K562 (cell line): Measurements from ENCODE around the gene COASY. TPM values are rescaled to one million over a fixed set of nuclear protein-coding genes. Genes with fewer than 3 reads are reported as not detected.

Source experiments
- CC2D1A ChIP-seq: fragments of 450-650 bp; IDR thresholded peaks from 2 replicates; pipeline ENCODE4 v1.6.1; 2017; ENCODE audit warnings: mild to moderate bottlenecking
- ESRRB ChIP-seq: fragments of 250-450 bp; sonication (Bioruptor Pico); IDR thresholded peaks from 2 replicates; pipeline ENCODE4 v1.5.0; 2020; ENCODE audit warnings: mild to moderate bottlenecking, moderate library complexity, borderline replicate concordance
- FOSL1 ChIP-seq: fragments of 200-800 bp; sonication (Bioruptor generic); conservative IDR thresholded peaks from 2 replicates; pipeline ENCODE4 v1.6.1; 2016; ENCODE audit warnings: missing genetic modification characterization, missing compliant biosample characterization
- GATAD2B ChIP-seq: fragments of 450-650 bp; IDR thresholded peaks from 2 replicates; pipeline ENCODE4 v1.6.1; 2017; ENCODE audit warnings: mild to moderate bottlenecking, borderline replicate concordance
- LEF1 ChIP-seq: fragments of 450-650 bp; IDR thresholded peaks from 2 replicates; pipeline ENCODE4 v1.6.1; 2016; ENCODE audit warnings: mild to moderate bottlenecking
- NFE2L1 ChIP-seq: fragments of 450-650 bp; IDR thresholded peaks from 2 replicates; pipeline ENCODE4 v1.6.1; 2016; ENCODE audit warnings: missing genetic modification characterization, low read depth, mild to moderate bottlenecking, missing compliant biosample characterization, moderate library complexity, borderline replicate concordance
- SAFB ChIP-seq: fragments of 200-400 bp; formaldehyde crosslinking; IDR thresholded peaks from 2 replicates; pipeline ENCODE4 v1.6.1; 2017; ENCODE audit warnings: low read depth, low read length, borderline replicate concordance
- SMARCC2 ChIP-seq: fragments of 450-650 bp; IDR thresholded peaks from 2 replicates; pipeline ENCODE4 v1.6.1; 2017; ENCODE audit warnings: antibody characterized with exemption, moderate library complexity, mild to moderate bottlenecking, low read depth
- ZC3H8 ChIP-seq: fragments of 450-650 bp; IDR thresholded peaks from 2 replicates; pipeline ENCODE4 v1.6.1; 2017
- ZNF668 ChIP-seq: fragments of 250-450 bp; sonication (Bioruptor Pico); IDR thresholded peaks from 2 replicates; pipeline ENCODE4 v1.8.0; 2022; ENCODE audit warnings: mild to moderate bottlenecking, inconsistent platforms
- ZNF695 ChIP-seq: fragments of 450-650 bp; formaldehyde crosslinking; IDR thresholded peaks from 2 replicates; pipeline ENCODE4 v1.4.0; 2020; ENCODE audit warnings: mild to moderate bottlenecking, moderate library complexity
- polyA plus RNA-seq, 8 experiments: library from polyadenylated mRNA; depleted of rRNA in 4 of 8; stranded (reverse) in 5 of 8; unstranded in 3 of 8; fragments of >200 nt; fragmentation: Nextera tagmentation in 2 of 8; fragmentation: Illumina TruSeq in 1 of 8; extraction: Ambion mirVana in 2 of 8; extraction: Trizol in 1 of 8; gene quantifications; 2 replicates each; pipeline versions ENCODE4 v1.2.1 to v1.2.3, GENCODE V29; 2011 to 2014; ENCODE audit warnings: inconsistent platforms in 1 of 8, missing spikeins in 1 of 8
- total RNA-seq, 7 experiments: library from RNA; depleted of rRNA in 6 of 7; stranded (reverse); fragments of >200 nt in 6 of 7; fragmentation: Illumina TruSeq in 2 of 7; extraction: Trizol in 2 of 7; gene quantifications; 2 replicates each; pipeline versions ENCODE4 v1.2.1 to v1.2.3, GENCODE V29; 2011 to 2021; ENCODE audit warnings: low replicate concordance in 1 of 7
- TF ChIP-seq, protein P1 (sequence below): fragments of 450-650 bp; IDR thresholded peaks from 2 replicates; pipeline ENCODE4 v1.6.1; 2017; ENCODE audit warnings: antibody characterized with exemption
- TF ChIP-seq, protein P2 (sequence below), 2 experiments: IDR thresholded peaks; 2 replicates each; pipeline ENCODE4 v1.6.1; 2011; ENCODE audit warnings: borderline replicate concordance in 1 of 2, control low read depth in 1 of 2, low read depth in 1 of 2, low read length in 1 of 2, mild to moderate bottlenecking in 1 of 2, mixed read lengths in 1 of 2, moderate library complexity in 1 of 2; ENCODE audit not compliant: insufficient read depth in 1 of 2, insufficient read length in 1 of 2, poor library complexity in 1 of 2, severe bottlenecking in 1 of 2; ENCODE audit errors: extremely low read depth in 1 of 2
- TF ChIP-seq, protein P3 (sequence below): fragments of 250-450 bp; sonication (Bioruptor Pico); IDR thresholded peaks from 2 replicates; pipeline ENCODE4 v1.4.0; 2020; ENCODE audit warnings: mild to moderate bottlenecking, moderate library complexity, borderline replicate concordance
- TF ChIP-seq, protein P4 (sequence below): fragments of 450-650 bp; IDR thresholded peaks from 2 replicates; pipeline ENCODE4 v1.6.1; 2016; ENCODE audit warnings: borderline replicate concordance

Gene COASY
- total and polyA plus RNA-seq, 9 of the 15 experiments (the other 6 are each of a cell fraction or from before 2014, with no cell fraction given) = 25.4 to 175 (median 62.3) TPM

DNA sequence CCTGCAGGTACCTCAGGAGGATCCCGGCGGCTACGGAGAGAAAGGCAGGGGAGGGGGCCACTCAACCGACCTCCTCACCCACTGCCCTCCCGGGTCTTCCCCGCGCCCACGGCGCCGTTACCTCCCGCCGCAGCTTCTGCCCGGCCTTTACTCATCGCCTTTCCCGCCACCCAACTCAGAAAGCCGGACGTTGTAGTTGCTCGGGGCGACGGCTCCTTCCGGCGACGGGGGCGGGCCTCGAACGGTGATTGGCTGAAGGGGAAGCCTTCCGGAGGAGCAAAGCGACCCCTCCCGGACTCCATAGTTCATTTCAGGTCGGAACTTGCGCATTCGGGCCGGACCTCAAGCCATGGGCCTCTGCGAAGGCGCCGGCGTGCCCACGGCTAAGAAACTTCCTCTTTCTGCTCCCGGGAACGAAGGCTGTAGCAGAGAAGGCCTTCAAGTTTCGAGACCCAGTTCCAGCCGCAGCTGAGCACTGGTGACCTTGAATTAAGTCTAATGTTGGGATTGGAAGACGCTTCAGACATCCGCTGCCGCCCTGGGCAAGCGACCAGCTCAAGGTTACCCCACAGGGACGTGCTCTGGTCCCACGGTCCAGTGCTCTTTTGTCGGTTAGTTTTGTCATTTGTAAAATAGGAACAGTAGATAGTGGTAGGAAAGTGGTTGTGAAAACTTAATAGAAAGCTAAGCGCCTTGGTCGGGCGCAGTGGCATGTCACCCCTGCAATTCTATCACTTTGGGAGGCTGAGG is 15.8 kb downstream of the COASY start, which contains the start of gene PSMC3IP (continued):
- TF ChIP-seq ZNF668 (CRISPR knock-in tag) = no peak
- TF ChIP-seq, protein P1, sequence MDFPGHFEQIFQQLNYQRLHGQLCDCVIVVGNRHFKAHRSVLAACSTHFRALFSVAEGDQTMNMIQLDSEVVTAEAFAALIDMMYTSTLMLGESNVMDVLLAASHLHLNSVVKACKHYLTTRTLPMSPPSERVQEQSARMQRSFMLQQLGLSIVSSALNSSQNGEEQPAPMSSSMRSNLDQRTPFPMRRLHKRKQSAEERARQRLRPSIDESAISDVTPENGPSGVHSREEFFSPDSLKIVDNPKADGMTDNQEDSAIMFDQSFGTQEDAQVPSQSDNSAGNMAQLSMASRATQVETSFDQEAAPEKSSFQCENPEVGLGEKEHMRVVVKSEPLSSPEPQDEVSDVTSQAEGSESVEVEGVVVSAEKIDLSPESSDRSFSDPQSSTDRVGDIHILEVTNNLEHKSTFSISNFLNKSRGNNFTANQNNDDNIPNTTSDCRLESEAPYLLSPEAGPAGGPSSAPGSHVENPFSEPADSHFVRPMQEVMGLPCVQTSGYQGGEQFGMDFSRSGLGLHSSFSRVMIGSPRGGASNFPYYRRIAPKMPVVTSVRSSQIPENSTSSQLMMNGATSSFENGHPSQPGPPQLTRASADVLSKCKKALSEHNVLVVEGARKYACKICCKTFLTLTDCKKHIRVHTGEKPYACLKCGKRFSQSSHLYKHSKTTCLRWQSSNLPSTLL = no peak
- TF ChIP-seq ESRRB (CRISPR knock-in tag) = peak; percentile 35; the same call in 1 of the 2 replicates
- TF ChIP-seq ZNF695 (CRISPR knock-in tag) = peak; percentile 21; the same call in 1 of the 2 replicates
- no peak for TF ChIP-seq ZC3H8
- TF ChIP-seq, protein P2, sequence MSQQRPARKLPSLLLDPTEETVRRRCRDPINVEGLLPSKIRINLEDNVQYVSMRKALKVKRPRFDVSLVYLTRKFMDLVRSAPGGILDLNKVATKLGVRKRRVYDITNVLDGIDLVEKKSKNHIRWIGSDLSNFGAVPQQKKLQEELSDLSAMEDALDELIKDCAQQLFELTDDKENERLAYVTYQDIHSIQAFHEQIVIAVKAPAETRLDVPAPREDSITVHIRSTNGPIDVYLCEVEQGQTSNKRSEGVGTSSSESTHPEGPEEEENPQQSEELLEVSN (IDR thresholded peaks at IDR 0.05; ENCODE audit: borderline replicate concordance in 1 of 2, extremely low read depth in 1 of 2, insufficient read depth in 1 of 2, insufficient read length in 1 of 2, low read depth in 1 of 2, low read length in 1 of 2, poor library complexity in 1 of 2, severe bottlenecking in 1 of 2) = peak; percentile 82 to 94
- no peak for TF ChIP-seq LEF1
- TF ChIP-seq SMARCC2 = no peak
- TF ChIP-seq, protein P3, sequence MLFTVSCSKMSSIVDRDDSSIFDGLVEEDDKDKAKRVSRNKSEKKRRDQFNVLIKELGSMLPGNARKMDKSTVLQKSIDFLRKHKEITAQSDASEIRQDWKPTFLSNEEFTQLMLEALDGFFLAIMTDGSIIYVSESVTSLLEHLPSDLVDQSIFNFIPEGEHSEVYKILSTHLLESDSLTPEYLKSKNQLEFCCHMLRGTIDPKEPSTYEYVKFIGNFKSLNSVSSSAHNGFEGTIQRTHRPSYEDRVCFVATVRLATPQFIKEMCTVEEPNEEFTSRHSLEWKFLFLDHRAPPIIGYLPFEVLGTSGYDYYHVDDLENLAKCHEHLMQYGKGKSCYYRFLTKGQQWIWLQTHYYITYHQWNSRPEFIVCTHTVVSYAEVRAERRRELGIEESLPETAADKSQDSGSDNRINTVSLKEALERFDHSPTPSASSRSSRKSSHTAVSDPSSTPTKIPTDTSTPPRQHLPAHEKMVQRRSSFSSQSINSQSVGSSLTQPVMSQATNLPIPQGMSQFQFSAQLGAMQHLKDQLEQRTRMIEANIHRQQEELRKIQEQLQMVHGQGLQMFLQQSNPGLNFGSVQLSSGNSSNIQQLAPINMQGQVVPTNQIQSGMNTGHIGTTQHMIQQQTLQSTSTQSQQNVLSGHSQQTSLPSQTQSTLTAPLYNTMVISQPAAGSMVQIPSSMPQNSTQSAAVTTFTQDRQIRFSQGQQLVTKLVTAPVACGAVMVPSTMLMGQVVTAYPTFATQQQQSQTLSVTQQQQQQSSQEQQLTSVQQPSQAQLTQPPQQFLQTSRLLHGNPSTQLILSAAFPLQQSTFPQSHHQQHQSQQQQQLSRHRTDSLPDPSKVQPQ (CRISPR knock-in tag) = no peak
- TF ChIP-seq SAFB = no peak
- TF ChIP-seq, protein P4, sequence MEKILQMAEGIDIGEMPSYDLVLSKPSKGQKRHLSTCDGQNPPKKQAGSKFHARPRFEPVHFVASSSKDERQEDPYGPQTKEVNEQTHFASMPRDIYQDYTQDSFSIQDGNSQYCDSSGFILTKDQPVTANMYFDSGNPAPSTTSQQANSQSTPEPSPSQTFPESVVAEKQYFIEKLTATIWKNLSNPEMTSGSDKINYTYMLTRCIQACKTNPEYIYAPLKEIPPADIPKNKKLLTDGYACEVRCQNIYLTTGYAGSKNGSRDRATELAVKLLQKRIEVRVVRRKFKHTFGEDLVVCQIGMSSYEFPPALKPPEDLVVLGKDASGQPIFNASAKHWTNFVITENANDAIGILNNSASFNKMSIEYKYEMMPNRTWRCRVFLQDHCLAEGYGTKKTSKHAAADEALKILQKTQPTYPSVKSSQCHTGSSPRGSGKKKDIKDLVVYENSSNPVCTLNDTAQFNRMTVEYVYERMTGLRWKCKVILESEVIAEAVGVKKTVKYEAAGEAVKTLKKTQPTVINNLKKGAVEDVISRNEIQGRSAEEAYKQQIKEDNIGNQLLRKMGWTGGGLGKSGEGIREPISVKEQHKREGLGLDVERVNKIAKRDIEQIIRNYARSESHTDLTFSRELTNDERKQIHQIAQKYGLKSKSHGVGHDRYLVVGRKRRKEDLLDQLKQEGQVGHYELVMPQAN = peak; percentile 75; the same call in 1 of the 2 replicates
- no peak for TF ChIP-seq NFE2L1 (tag)
- TF ChIP-seq FOSL1 = 0 out of 2 replicates have a peak, but pooled peaks have one; percentile 15
- no peak for TF ChIP-seq GATAD2B
- TF ChIP-seq CC2D1A = no peak
